Measurements from ENCODE around the gene TFAP2D.

Gene TFAP2D

GRCh38 chr6:50713977-50714486, 706 bp downstream of the TFAP2D start:
- Mint-ChIP-seq H3K4me3 (no peak overlapping the region), H3K27ac (no peak overlapping the region), H3K27me3 (peaks cover 55% of the 10 kb centered on the region), H3K36me3 (peaks cover 5% of the 10 kb centered on the region), H3K9me3 (peaks cover 5% of the 10 kb centered on the region), H3K4me1 (no peaks in the 10 kb centered on the region)

- H3K4me3 Mint-ChIP-seq = no peak overlapping the region
- no peaks in the 10 kb centered on the region for H3K4me1 Mint-ChIP-seq
- H3K36me3 Mint-ChIP-seq = peaks cover 5% of the 10 kb centered on the region
- no peak overlapping the region for H3K27ac Mint-ChIP-seq
- H3K9me3 Mint-ChIP-seq = peaks cover 10% of the 10 kb centered on the region
- H3K27me3 Mint-ChIP-seq = peaks cover 55% of the 10 kb centered on the region
These were observed 1.4 kb downstream of the TFAP2D start for GRCh38 chr6:50714487-50715379.

- Mint-ChIP-seq H3K27me3 (peaks cover 60% of the 10 kb centered on the region), H3K36me3 (peaks cover 5% of the 10 kb centered on the region), H3K27ac (no peak overlapping the region), H3K4me1 (no peaks in the 10 kb centered on the region), H3K4me3 (no peak overlapping the region), H3K9me3 (peaks cover 21% of the 10 kb centered on the region)
These were observed 3.7 kb downstream of the TFAP2D start for GRCh38 chr6:50716899-50717509.

DNA sequence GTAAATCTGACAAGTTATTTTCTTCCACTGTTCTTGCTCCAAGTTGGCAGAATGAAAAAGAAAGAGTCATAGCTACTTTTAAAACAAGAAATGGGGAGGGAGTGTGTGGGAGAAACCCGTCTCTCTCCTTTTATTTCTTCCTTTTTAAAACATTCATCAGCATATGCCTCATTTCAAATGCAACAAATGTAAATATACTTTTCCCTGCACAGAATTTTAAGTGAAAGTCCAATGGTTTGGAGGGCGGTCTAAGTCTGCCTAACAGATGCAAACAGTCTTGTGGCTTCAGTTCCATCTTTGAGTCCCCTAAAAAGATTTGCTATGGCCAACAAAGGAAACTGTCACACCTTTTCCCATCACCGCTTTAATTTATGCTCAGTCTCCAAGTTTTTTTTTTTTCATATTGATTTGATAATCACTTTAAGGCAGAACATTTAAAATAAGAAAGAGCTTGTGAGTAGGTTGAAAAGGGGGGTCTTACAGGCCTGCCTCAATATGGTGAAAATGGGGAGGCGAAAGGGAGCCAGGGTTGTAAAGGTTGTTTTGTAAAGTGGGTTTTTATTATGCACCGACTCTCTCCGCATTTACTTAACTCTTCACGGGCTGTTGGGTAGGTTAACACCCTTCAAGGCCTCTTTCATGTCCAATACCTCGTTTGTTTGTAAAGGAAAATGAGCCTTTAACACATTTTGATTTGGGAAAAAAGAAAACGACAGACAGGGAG, 4.6 kb downstream of the TFAP2D start:
- no peak overlapping the region for H3K4me3 Mint-ChIP-seq
- peaks cover 68% of the 10 kb centered on the region for H3K27me3 Mint-ChIP-seq
- H3K9me3 Mint-ChIP-seq = peaks cover 25% of the 10 kb centered on the region
- no peaks in the 10 kb centered on the region for H3K4me1 Mint-ChIP-seq
- peaks cover 5% of the 10 kb centered on the region for H3K36me3 Mint-ChIP-seq
- no peak overlapping the region for H3K27ac Mint-ChIP-seq

DNA sequence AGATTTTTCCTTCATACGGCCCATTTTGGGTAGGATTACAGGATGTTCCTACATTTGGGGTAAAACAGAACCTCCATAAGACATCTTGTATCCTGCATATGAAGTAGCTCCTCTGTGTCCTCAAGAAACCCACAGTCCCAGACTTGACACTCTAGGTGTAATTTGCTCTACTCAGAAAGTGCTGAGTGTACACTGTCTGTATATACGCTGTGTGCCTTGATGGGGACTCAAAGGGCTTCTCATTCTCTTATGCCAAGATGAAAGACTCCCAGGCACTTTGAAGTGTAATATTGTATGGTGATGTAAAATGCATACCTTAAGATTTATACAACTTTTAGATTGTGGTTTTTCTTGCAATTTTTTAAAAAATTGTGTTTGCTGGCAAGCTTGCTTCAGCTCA, 5.2 kb downstream of the TFAP2D start:
- H3K36me3 Mint-ChIP-seq = peaks cover 5% of the 10 kb centered on the region
- H3K9me3 Mint-ChIP-seq = peaks cover 26% of the 10 kb centered on the region

DNA sequence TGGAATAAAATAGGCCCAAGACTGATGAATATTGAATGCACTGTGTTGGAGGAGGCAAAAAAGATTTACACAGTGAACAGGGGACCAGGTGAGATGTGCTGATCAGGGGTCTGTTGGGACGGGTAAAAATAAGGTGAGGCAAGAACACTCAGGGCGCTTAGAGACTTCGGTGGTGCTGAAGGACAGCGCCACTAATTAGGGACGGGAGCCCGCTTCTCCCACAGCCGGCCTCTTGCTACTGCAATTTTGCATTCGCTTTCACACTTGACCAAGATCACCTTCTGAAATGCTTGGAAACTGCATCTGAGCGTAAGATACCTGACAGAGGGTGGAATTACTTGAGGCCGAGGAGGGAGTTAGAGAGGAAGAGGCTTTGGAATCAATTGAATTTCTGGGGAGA, 7.3 kb downstream of the TFAP2D start:
- H3K27ac Mint-ChIP-seq = no peak overlapping the region
- H3K4me1 Mint-ChIP-seq = no peaks in the 10 kb centered on the region
- H3K27me3 Mint-ChIP-seq = peaks cover 69% of the 10 kb centered on the region
- H3K4me3 Mint-ChIP-seq = no peak overlapping the region
- H3K9me3 Mint-ChIP-seq = peaks cover 35% of the 10 kb centered on the region
- peaks cover 2% of the 10 kb centered on the region for H3K36me3 Mint-ChIP-seq

More for the DNA sequence above, 5.2 kb downstream of the TFAP2D start:
- Mint-ChIP-seq H3K27ac (no peak overlapping the region), H3K4me1 (no peaks in the 10 kb centered on the region), H3K27me3 (peaks cover 69% of the 10 kb centered on the region), H3K4me3 (no peak overlapping the region)

DNA sequence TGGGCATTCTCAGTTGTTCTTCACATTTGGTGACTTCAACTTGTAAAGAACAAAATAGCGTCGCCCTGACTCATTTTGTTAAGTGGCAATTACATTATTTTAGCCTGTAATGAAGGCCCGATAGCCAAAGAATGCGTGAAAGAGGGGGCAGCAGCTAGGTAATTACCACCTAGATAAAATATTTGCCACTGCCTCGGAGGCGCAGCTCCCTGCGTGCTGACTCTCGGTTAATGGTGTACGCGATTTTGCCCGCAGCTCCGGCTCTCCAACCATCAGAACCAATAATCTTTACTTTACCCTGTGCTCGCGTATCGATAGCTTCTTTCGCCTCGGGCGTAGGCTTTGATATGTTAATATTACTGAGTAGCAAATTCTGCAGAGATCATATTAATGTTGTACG, 8.7 kb downstream of the TFAP2D start:
- H3K27me3 Mint-ChIP-seq = peaks cover 60% of the 10 kb centered on the region
- H3K9me3 Mint-ChIP-seq = peaks cover 31% of the 10 kb centered on the region
- H3K36me3 Mint-ChIP-seq = no peaks in the 10 kb centered on the region
- no peak overlapping the region for H3K27ac Mint-ChIP-seq
- no peak overlapping the region for H3K4me3 Mint-ChIP-seq
- H3K4me1 Mint-ChIP-seq = no peaks in the 10 kb centered on the region

DNA sequence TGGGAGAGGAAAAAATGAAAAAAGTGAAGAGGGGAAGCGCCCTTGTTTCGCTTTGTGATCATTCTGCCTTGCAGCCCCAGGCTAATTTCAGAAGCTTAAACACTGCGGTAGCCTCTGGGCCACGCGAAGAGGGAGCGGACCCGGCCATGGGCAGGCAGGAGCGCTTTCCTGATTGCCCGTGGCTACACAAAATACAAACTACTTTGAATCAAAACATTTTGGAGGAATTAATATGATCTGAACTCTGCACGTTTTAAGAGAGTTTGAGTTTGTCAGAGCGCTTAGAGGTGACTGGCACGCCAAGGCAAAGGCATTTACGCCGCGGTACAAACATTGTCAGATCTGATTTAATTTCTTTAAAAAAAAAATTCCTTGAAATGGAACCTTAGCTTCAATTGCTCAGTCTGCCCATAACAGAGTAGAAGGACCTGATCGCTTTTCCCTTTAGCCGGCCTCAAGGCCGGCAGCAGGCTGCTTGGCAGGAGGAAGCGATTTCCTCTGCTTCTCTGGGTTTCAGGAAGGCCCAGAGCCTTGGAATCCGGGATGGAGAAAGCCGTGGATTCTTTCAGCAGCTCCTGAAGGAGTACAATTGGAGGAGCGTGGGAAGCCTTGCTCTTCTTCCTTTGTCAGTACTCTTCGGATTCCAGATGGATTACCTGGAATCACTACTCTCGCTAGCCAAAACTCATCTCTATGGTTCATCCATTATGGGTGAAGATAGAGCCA, 9.7 kb downstream of the TFAP2D start:
- H3K27me3 Mint-ChIP-seq = peaks cover 55% of the 10 kb centered on the region
- H3K36me3 Mint-ChIP-seq = no peaks in the 10 kb centered on the region
- H3K4me1 Mint-ChIP-seq = no peaks in the 10 kb centered on the region
- H3K4me3 Mint-ChIP-seq = no peak overlapping the region
- H3K27ac Mint-ChIP-seq = no peak overlapping the region
- H3K9me3 Mint-ChIP-seq = peaks cover 31% of the 10 kb centered on the region

DNA sequence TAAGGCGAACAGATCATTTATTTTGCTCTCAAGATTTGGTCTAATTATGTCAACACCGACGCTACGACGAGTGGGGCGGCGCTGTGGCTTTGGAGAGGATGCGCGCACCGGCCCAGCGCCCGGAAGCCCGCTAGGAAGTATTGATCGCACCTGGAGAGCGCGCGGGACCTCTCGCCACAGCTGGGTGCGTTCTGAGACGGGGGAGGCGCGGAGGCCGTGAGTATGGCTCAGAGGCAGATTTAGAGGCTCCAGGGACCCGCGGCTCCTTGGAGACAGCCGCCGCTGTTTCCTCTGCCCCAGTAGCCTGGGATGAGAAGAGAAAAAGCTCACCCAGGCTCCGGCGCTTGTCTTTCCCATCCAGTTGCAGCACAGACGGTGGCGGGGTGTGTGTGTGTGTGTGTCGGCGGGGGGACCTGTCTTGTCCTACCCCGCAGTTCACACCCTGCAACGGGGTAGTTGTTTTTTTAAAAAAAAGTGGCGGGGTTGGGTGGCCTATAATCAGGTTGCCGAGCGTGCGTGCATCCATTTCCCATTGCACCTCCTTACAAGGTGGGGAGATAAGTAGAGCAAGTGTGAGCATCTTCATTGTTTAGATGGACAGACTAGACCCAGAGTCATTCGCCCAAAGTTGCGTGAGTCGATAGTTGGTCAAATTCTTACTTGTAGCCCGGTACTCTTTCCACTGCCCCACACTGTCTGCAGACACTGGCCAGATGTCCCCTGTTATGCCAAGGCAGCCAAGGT, 11.2 kb downstream of the TFAP2D start:
- H3K27ac Mint-ChIP-seq = no peak overlapping the region
- H3K27me3 Mint-ChIP-seq = peaks cover 48% of the 10 kb centered on the region
- no peak overlapping the region for H3K4me3 Mint-ChIP-seq
- H3K36me3 Mint-ChIP-seq = no peaks in the 10 kb centered on the region
- H3K9me3 Mint-ChIP-seq = peaks cover 25% of the 10 kb centered on the region
- no peaks in the 10 kb centered on the region for H3K4me1 Mint-ChIP-seq

DNA sequence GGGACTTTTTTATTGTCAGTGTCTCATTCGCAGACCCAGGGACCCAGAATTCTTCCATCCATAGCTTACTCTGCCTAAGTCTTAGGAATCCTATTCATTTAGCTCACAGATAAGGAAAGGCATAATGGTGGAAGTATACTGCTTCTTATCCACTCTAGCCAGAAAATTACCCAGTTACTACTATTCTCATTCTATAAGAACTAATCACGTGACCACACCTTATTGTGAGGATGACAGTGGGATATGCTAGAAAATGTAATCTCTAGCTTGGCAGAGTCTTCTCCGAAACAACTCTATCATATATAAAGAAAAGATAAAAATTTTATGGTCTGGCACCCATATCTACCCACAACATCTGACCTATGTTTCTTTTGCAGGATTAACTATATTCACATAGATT, 21.2 kb downstream of the TFAP2D start:
- Mint-ChIP-seq H3K27ac (no peak overlapping the region), H3K9me3 (peaks cover 10% of the 10 kb centered on the region), H3K36me3 (no peaks in the 10 kb centered on the region), H3K4me3 (no peak overlapping the region), H3K4me1 (no peaks in the 10 kb centered on the region), H3K27me3 (peaks cover 2% of the 10 kb centered on the region)

GRCh38 chr6:50742161-50742560, 28.8 kb downstream of the TFAP2D start:
- Mint-ChIP-seq H3K27ac (no peak overlapping the region), H3K4me3 (no peak overlapping the region), H3K4me1 (no peaks in the 10 kb centered on the region), H3K9me3 (no peaks in the 10 kb centered on the region), H3K36me3 (no peaks in the 10 kb centered on the region), H3K27me3 (no peaks in the 10 kb centered on the region)

DNA sequence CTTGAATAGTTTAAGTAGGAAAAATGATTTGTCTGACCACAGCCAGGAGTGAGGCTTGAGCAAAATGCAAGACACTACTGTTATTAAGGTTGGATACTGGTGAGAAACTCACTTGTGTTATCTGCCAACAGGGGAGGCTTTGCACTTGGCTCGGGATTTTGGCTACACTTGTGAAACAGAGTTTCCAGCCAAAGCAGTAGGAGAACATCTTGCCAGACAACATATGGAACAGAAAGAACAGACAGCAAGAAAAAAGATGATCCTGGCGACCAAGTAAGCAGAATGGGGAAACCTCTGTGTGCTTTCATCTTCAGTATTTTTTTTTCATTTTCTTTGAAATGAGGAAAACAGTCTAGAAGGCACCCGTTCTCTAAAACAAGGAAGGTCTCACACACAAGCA, 31.6 kb downstream of the TFAP2D start:
- Mint-ChIP-seq H3K4me1 (no peaks in the 10 kb centered on the region), H3K36me3 (no peaks in the 10 kb centered on the region), H3K9me3 (no peaks in the 10 kb centered on the region), H3K27ac (no peak overlapping the region), H3K27me3 (peaks cover 2% of the 10 kb centered on the region), H3K4me3 (no peak overlapping the region)

DNA sequence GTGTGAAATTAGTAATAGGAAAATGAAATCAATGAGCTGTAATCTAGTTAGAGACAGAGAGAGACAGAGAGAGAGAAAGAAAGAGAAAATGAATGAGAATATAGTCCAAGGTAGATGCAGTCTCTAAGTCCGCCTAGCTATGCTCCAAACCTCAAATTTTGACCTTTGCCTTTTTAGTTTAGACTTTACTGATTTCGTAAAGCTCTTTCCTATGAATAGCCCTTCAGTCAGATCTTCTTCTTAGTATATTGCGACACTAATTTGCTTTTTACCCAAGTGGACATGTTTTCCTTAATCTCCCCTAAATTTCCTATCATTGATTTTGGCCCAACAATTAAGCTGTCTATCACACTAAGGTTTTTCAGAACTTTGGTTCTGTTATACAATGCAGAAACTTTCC, 49.5 kb downstream of the TFAP2D start:
- no peaks in the 10 kb centered on the region for H3K27me3 Mint-ChIP-seq
- no peaks in the 10 kb centered on the region for H3K4me1 Mint-ChIP-seq
- H3K9me3 Mint-ChIP-seq = no peaks in the 10 kb centered on the region
- H3K36me3 Mint-ChIP-seq = no peaks in the 10 kb centered on the region
- no peak overlapping the region for H3K4me3 Mint-ChIP-seq
- no peak overlapping the region for H3K27ac Mint-ChIP-seq

DNA sequence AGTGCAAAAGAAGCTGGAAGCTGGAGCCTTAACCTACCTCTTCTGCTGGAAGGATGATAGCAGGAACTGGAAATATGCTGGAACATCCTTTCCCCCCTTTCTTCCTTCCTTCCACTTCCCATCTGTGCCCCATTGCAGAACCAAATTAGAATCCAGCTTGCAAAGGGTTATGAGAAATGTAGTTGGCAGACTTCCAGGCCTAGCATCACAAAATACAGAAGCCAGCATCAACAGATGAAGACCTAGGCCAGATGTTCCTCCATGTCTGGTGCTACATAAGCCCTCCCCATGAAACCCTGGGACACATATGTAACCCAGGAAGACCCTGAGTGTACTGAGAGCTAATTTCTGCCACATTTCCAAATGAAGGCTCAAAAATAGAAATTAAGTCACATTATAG, 65.4 kb downstream of the TFAP2D start:
- H3K4me3 Mint-ChIP-seq = no peak overlapping the region
- no peaks in the 10 kb centered on the region for H3K36me3 Mint-ChIP-seq
- H3K27ac Mint-ChIP-seq = no peak overlapping the region
- no peaks in the 10 kb centered on the region for H3K9me3 Mint-ChIP-seq
- H3K4me1 Mint-ChIP-seq = no peaks in the 10 kb centered on the region
- H3K27me3 Mint-ChIP-seq = no peaks in the 10 kb centered on the region

DNA sequence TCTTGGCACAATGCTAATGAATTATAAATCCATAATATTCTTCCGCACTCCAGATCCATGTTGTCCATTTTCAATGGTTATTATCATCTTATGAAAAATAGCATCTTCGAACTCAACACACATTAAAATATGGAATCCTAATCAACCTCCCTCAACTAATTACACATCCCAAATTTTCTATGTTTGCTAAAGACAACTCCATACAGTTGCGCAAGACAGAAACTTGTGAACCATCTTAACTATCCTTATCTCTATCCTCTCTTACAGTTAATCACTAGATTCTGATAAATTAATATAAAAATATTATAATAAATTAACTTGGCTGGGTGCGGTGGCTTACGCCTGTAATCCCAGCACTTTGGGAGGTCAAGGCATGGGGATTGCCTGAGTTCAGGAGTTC, 67.1 kb downstream of the TFAP2D start:
- Mint-ChIP-seq H3K9me3 (no peaks in the 10 kb centered on the region), H3K4me3 (no peak overlapping the region), H3K27ac (no peak overlapping the region), H3K36me3 (no peaks in the 10 kb centered on the region), H3K4me1 (no peaks in the 10 kb centered on the region), H3K27me3 (no peaks in the 10 kb centered on the region)

Measured in activated naive CD4-positive, alpha-beta T cell treated with anti-CD3 and anti-CD28 coated beads, Interleukin-2, amount 50 U/mL, for 24 hours (primary cell).